Measurements from ENCODE around the gene ENAH. TPM values are rescaled to one million over a fixed set of nuclear protein-coding genes. Genes with fewer than 3 reads are reported as not detected.

The ENAH gene
- total and polyA plus RNA-seq, 8 donors = 8.0 to 62.8 (median 31.9) TPM

- no peak for TF ChIP-seq CTCF (IDR thresholded peaks at IDR 0.05)
- DNase-seq (peak in 1 of 6 donors; percentile 26), FAIRE-seq (no peak), ATAC-seq (peak; percentile 23 to 35 (median 26))
- peaks cover 0 to 13% (median 8%) of the 10 kb centered on the region in 3 donors for H3K4me1 ChIP-seq
- intact Hi-C loops (cut with DNase I) = no loop called here
- WGBS, 2 donors = 17 to 22% methylated on average over 5 of the region's 5 CpGs
- peak overlapping the region in 1 of 4 donors; percentile 4 for H3K27ac ChIP-seq
- no peaks in the 10 kb centered on the region for H3K27me3 ChIP-seq
- no peak overlapping the region for H3K4me3 ChIP-seq
- no peaks in the 10 kb centered on the region for H3K36me3 ChIP-seq
- no peaks in the 10 kb centered on the region for H3K9me3 ChIP-seq
These were observed 198.9 kb downstream of the ENAH start for GRCh38 chr1:225453797-225454648.

GRCh38 chr1:225451840-225452515 is 200.9 kb downstream of the ENAH start:
- 90 to 94% methylated on average over 25 of the region's 25 CpGs for WGBS, 2 donors

GRCh38 chr1:225451340-225451739 is 201.6 kb downstream of the ENAH start:
- DNase-seq (peak in 1 of 6 donors; percentile 8), FAIRE-seq (no peak), ATAC-seq (no peak)
- 82 to 91% methylated on average over 6 of the region's 6 CpGs for WGBS, 2 donors
- H3K9me3 ChIP-seq = no peaks in the 10 kb centered on the region
- peak overlapping the region in 1 of 4 donors; percentile 23 for H3K27ac ChIP-seq
- TF ChIP-seq CTCF (IDR thresholded peaks at IDR 0.05) = no peak
- peaks cover 0 to 20% (median 8%) of the 10 kb centered on the region in 3 donors for H3K4me1 ChIP-seq
- H3K27me3 ChIP-seq = no peaks in the 10 kb centered on the region
- H3K4me3 ChIP-seq = no peak overlapping the region
- no peaks in the 10 kb centered on the region for H3K36me3 ChIP-seq
- intact Hi-C loops (cut with DNase I) = no loop called here

More at GRCh38 chr1:225451840-225452515, 200.9 kb downstream of the ENAH start:
- no peak for TF ChIP-seq CTCF (IDR thresholded peaks at IDR 0.05)
- no peaks in the 10 kb centered on the region for H3K27me3 ChIP-seq
- FAIRE-seq (no peak), ATAC-seq (no peak), DNase-seq (no peak)
- no peaks in the 10 kb centered on the region for H3K36me3 ChIP-seq
- no peak overlapping the region for H3K27ac ChIP-seq
- peaks cover 0 to 13% (median 8%) of the 10 kb centered on the region in 3 donors for H3K4me1 ChIP-seq
- no peak overlapping the region for H3K4me3 ChIP-seq
- intact Hi-C loops (cut with DNase I) = no loop called here
- H3K9me3 ChIP-seq = no peaks in the 10 kb centered on the region

- FAIRE-seq (no peak), DNase-seq (peak in 1 of 6 donors; percentile 16), ATAC-seq (peak in 2 of 4 donors; percentile 15 to 39)
- Histone ChIP-seq H3K4me1 (peaks cover 0 to 22% (median 8%) of the 10 kb centered on the region in 3 donors), H3K27ac (peak overlapping the region in 2 of 4 donors; percentile 8 to 23), H3K27me3 (no peaks in the 10 kb centered on the region), H3K9me3 (no peaks in the 10 kb centered on the region), H3K4me3 (no peak overlapping the region), H3K36me3 (no peaks in the 10 kb centered on the region)
- 53 to 54% methylated on average over 12 of the region's 12 CpGs for WGBS, 2 donors
- TF ChIP-seq CTCF (IDR thresholded peaks at IDR 0.05) = no peak
- intact Hi-C loops (cut with DNase I) = no loop called here
These were observed 202.3 kb downstream of the ENAH start for GRCh38 chr1:225450491-225451191.

Measured in pancreas (tissue), 10 donors.